ENCODE data around the gene CBY1. TPM values are rescaled to one million over a fixed set of nuclear protein-coding genes. Genes with fewer than 3 reads are reported as not detected.
"Not testable (repeated sequence)": the region's sequence is repeated elsewhere in the genome, so short reads cannot be mapped to it uniquely, and the experiment has no call there.

Gene CBY1
- 10 to 100 TPM; 22.2 to 26.2 TPM for total RNA-seq

DNA sequence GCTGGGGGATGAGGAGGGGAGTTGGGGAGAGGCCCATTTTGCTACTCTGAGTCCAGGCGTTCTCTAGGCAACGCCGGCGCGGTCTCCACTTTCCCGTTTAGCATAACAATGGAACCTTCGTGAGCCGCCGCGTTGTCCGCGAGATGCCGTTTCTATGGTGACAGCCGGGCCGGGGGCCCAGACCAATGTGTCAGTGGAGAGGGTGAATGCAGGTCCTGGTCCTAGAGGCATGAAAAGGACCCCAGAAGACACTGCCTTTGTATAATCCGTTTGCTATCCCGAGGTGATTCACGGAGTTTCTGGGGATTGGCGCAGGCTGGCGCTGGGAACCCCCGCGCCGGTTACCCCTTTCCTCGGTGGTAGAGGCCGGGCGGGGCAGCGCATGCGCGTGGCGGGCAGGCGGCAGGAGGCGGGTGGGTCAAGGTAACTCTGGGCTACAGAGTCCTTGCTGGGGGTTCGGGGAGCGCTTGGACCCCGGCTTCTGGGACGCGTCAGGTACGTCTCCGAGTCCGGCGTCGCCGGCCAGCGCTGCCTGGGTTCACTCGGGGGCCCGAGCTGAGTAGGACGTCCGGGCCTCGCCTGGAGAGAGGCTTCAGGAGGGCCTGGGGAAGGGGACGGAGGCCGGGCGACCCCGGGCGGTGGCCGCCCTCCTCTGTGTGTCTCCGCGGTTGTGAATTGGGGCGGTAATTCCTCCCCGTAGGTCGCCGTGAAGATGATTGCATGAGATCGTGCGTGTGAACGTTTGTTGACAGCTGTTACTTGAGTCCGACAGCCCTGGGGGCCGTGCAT is at the start of gene CBY1, which contains the start of gene FAM227A:
Gene CBY1 (plus strand): TSS at position 383 of the 789 bp plus-strand sequence. CDS start 11,417 bp downstream, outside the sequence.
Gene FAM227A (minus strand): TSS at position 137 of the 789 bp plus-strand sequence. CDS start 6,224 bp downstream, outside the sequence.
- ATAC-seq (replicated peaks in 1 of 2) (peak; percentile 88), DNase-seq (peak; percentile 89 to 91)
- Mint-ChIP-seq H3K4me1 (ENCODE audit: low read depth) (peaks cover 17% of the 10 kb centered on the region), H3K4me3 (peak within 1 kb of the TSS; percentile 85 to 88), H3K27ac (peak within 1 kb of the TSS; percentile 84), H3K27me3 (ENCODE audit: low read depth) (no peaks in the 10 kb centered on the region), H3K9me3 (no peaks in the 10 kb centered on the region), H3K36me3 (ENCODE audit: insufficient read depth in 2 of 2) (no peaks in the 10 kb centered on the region)

DNA sequence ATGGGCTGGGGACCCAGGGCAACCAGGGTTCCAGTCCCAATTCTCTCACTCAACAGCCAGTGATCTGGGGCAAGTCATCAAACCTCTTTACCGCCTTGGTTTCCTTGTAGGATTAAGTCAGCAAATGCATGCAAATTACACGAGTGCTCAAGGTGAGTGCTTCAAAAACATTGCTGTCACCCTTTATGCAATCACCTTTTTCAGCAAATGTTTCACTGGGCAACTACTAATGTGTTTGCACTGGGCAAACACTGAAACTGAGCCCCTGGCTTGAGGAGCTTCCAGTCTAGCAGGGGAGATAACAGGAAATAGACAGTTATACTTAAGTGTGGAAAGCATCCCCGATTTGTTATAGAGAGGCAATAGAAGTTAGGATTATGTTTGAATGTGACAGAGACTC is 48.8 kb upstream of the CBY1 start:
- no peaks in the 10 kb centered on the region for H3K27me3 Mint-ChIP-seq (ENCODE audit: low read depth)
- H3K9me3 Mint-ChIP-seq: no peaks in the 10 kb centered on the region
- no peak for ATAC-seq (replicated peaks in 1 of 2)
- H3K36me3 Mint-ChIP-seq (ENCODE audit: insufficient read depth in 2 of 2): no peaks in the 10 kb centered on the region
- no peak overlapping the region for H3K4me3 Mint-ChIP-seq
- no peaks in the 10 kb centered on the region for H3K4me1 Mint-ChIP-seq (ENCODE audit: low read depth)
- H3K27ac Mint-ChIP-seq: no peak overlapping the region
- DNase-seq: no peak

DNA sequence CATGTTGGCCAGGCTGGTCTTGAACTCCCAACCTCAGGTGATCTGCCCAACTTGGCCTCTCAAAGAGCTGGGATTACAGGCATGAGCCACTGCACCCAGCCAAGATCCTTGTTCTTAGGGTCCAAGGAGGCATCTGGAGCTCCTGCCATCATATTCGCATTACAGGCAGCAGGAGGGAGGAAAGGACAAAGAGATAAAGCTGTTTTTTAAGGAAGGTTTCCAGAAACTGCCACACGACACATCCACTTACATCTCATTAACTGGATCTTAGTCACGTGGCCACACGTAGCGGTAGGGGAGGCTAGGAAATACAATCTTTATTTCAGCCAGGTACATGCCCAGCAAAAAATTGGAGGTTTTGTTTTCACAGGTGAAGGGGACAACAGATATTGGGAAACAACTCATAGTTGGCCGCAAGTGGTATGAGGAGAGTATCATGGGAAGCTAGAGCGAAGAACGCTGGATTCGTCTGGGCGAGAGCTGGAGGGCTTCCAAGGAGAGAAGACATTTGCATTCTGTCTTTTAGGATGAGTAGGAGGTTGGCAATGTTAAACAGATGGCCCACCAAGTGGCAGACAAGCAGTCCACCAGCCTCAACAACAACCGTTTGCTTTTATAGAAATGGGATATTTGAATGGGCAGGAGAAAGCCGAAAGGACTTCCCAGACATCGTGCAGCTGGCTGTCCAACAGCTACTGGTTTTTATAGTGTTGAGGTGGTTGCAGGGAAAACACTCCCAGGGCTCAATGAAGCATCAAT is 47.3 kb upstream of the CBY1 start:
- peaks cover 6% of the 10 kb centered on the region for H3K4me1 Mint-ChIP-seq (ENCODE audit: low read depth)
- no peak overlapping the region for H3K4me3 Mint-ChIP-seq

DNA sequence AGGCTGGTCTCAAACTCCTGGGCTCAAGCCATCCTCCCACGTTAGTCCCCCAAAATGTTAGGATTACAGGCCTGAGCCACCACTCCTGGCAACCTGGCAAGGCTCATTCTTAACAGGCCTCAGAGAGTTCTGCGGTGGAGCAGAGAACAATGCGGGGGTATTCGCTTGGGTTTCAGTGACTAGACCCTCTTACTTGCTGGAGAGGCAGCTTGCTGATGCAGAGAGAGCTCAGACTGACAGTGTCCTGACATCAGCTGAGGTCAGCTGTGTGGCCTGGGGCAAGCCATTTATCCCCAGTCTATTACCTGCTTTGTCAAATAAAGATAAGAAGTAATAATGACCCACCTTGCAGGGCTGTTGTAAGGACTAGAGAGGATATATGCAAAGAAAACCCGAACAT is 46.2 kb upstream of the CBY1 start:
- ATAC-seq (replicated peaks in 1 of 2) (no peak), DNase-seq (no peak)
- no peaks in the 10 kb centered on the region for H3K36me3 Mint-ChIP-seq (ENCODE audit: insufficient read depth in 2 of 2)
- peaks cover 6% of the 10 kb centered on the region for H3K4me1 Mint-ChIP-seq (ENCODE audit: low read depth)
- no peaks in the 10 kb centered on the region for H3K9me3 Mint-ChIP-seq
- H3K27me3 Mint-ChIP-seq (ENCODE audit: low read depth): no peaks in the 10 kb centered on the region
- H3K4me3 Mint-ChIP-seq: no peak overlapping the region
- H3K27ac Mint-ChIP-seq: no peak overlapping the region

More for the DNA sequence above, 47.3 kb upstream of the CBY1 start:
- Mint-ChIP-seq H3K27me3 (ENCODE audit: low read depth) (no peaks in the 10 kb centered on the region), H3K27ac (no peak overlapping the region), H3K9me3 (no peaks in the 10 kb centered on the region), H3K36me3 (ENCODE audit: insufficient read depth in 2 of 2) (no peaks in the 10 kb centered on the region)
- ATAC-seq (replicated peaks in 1 of 2) (no peak), DNase-seq (no peak)

DNA sequence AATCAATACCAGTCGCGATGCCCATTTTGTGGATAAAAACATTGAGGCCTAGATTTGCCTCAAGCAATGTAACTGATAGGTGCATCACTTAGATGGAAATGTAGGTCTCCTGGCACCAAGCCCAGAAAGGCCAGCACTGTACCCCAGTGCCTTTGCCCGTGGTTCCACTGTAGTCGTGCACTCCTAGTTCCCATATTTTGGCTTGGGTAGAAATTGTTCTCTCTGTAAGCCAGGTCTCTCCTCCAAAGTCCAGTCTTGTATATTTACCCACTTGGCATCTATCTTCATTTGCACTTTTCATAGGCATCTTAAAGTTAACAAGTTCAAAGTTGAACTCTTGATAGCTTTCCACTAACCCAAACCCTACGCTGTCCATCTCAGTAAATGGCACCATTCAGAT is 44.9 kb upstream of the CBY1 start:
- no peak for DNase-seq
- Mint-ChIP-seq H3K27ac (no peak overlapping the region), H3K9me3 (no peaks in the 10 kb centered on the region), H3K36me3 (ENCODE audit: insufficient read depth in 2 of 2) (no peaks in the 10 kb centered on the region), H3K4me3 (no peak overlapping the region), H3K27me3 (ENCODE audit: low read depth) (no peaks in the 10 kb centered on the region), H3K4me1 (ENCODE audit: low read depth) (peaks cover 6% of the 10 kb centered on the region)
- ATAC-seq (replicated peaks in 1 of 2): no peak

DNA sequence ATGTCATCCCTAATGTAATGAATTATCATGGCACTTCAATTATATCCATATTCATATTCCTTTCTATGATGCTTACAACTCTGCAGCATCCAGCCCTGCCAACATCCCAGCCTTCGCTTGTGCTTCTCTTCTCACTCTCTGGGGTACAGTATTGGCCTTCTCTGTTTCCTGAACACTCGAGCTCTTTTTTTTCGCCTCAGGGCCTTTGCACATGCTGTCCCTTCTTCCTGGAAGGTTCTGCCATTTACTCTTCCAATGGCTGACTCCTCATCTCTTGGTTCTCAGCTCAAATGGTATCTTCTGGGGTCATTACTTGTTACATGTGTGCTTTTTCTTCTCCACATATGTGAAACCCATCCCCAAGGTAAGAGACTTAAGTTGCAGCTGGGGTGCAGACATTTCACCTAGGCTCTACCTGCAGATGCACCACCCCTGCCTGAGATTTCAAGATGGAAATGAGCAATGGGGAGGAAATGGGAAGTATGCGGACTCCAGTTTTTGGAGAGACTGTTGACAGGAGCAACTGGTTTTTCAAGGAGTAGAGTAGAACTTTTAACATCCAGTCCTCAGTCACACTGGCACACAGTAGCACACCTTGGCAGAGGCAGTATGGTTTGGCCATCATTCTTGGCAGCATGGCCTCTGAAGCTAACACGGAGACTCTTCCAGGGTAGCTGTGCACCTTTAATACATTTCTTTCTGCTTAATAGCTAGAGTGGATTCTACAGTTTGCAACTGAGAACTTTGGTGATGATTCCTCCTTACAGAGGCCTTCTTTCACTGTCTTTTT is 44.0 kb upstream of the CBY1 start:
- no peaks in the 10 kb centered on the region for H3K9me3 Mint-ChIP-seq
- DNase-seq (no peak), ATAC-seq (replicated peaks in 1 of 2) (no peak)
- H3K4me1 Mint-ChIP-seq (ENCODE audit: low read depth): peaks cover 6% of the 10 kb centered on the region
- H3K36me3 Mint-ChIP-seq (ENCODE audit: insufficient read depth in 2 of 2): no peaks in the 10 kb centered on the region
- no peak overlapping the region for H3K27ac Mint-ChIP-seq
- no peaks in the 10 kb centered on the region for H3K27me3 Mint-ChIP-seq (ENCODE audit: low read depth)
- H3K4me3 Mint-ChIP-seq: no peak overlapping the region

DNA sequence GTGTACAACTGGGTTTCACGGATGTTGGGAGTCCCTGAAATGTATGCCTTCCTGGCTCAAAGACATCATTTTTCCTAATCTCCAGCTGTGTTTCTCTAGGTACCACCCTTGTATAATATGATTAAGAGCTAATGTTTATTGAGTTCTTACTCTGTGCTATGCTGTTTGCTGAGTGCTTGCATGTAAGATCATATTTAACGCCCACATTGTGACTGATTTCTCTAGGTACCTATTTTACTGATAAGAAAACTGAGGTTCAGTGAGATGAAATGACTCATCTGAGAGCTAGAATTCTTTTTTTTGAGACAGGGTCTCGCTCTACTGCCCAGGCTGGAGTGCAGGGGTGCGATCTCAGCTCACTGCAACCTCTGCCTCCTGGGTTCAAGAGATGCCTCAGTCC is 42.9 kb upstream of the CBY1 start:
- no peaks in the 10 kb centered on the region for H3K36me3 Mint-ChIP-seq (ENCODE audit: insufficient read depth in 2 of 2)
- no peaks in the 10 kb centered on the region for H3K27me3 Mint-ChIP-seq (ENCODE audit: low read depth)
- no peaks in the 10 kb centered on the region for H3K9me3 Mint-ChIP-seq
- no peak overlapping the region for H3K4me3 Mint-ChIP-seq
- H3K27ac Mint-ChIP-seq: no peak overlapping the region
- H3K4me1 Mint-ChIP-seq (ENCODE audit: low read depth): peaks cover 6% of the 10 kb centered on the region
- ATAC-seq (replicated peaks in 1 of 2): peak; percentile 58 to 65
- DNase-seq: no peak

DNA sequence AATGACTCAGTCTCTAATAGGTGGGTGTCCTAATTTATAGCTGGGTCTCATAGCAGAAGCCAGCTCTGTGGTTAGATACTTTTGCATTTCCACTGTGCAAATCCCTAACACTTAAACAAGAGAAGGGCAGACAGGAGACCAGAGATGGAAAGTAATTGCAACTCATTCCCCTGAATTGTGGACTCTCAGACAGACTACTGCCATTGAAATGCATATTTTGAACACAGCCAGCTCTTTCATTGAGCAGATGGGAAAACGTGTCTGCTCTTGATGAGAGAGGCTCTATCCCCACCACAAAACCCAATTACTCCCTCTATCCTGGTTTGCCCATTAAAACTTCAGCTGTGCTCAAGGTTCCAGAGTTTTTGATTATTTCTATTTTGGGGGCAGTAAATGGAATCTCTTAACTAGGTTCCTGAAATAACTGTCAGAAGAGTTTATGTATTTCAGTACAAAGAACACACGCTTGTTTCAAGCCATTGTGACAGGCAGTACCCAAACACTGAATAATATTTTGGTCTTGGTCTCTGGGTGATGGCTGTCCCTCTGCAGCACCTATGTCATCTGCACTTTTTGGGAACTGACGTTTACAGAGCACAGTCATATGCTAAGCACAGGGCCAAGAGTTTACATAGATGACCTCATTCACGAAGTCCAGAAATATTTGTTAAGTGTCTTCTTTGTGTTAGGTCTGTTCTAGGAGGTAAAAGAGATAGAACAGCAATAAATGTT is 41.9 kb upstream of the CBY1 start:
- Mint-ChIP-seq H3K4me3 (no peak overlapping the region), H3K9me3 (no peaks in the 10 kb centered on the region), H3K27me3 (ENCODE audit: low read depth) (no peaks in the 10 kb centered on the region), H3K36me3 (ENCODE audit: insufficient read depth in 2 of 2) (peaks cover 0 to 3% of the 10 kb centered on the region in 2 donors), H3K4me1 (ENCODE audit: low read depth) (peaks cover 6% of the 10 kb centered on the region), H3K27ac (no peak overlapping the region)
- ATAC-seq (replicated peaks in 1 of 2) (no peak), DNase-seq (no peak)

DNA sequence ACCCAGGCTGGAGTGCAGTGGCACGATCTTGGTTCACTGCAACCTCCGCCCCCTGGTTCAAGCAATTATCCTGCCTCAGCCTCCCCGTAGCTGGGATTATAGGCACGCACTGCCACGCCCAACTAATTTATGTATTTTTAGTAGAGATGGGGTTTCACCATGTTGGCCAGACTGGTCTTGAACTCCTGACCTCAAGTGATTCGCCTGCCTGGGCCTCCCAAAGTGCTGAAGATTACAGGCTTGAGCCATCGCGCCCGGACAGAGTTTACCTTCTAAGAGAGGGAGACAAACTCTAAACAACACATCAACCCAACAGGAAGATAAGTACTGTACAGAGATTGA is 41.4 kb upstream of the CBY1 start:
- H3K9me3 Mint-ChIP-seq; H3K4me3 Mint-ChIP-seq; H3K27me3 Mint-ChIP-seq (ENCODE audit: low read depth); H3K4me1 Mint-ChIP-seq (ENCODE audit: low read depth); H3K36me3 Mint-ChIP-seq (ENCODE audit: insufficient read depth in 2 of 2); ATAC-seq (replicated peaks in 1 of 2); H3K27ac Mint-ChIP-seq; DNase-seq: not testable (repeated sequence)

DNA sequence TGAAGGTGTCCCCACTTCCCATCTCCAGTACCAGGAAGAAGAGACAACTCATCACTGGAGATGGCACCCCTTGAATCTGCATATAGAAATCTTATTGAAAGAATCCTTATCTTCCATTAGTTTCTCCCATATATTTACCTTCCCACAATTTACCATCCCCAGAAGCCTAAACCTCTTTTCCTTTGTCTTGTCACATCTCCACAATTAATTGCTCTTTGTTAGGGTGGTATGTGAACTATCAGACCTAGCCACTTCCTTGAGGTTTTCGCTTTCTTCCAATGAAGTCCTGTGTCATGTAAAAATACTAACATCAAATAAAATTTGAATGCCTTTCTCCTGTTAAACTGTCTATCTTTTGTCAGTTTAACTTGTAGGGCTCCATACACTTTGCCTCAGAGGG is 38.2 kb upstream of the CBY1 start:
- Mint-ChIP-seq H3K27ac (no peak overlapping the region), H3K27me3 (ENCODE audit: low read depth) (no peaks in the 10 kb centered on the region), H3K36me3 (ENCODE audit: insufficient read depth in 2 of 2) (peaks cover 0 to 3% of the 10 kb centered on the region in 2 donors), H3K4me3 (no peak overlapping the region), H3K9me3 (no peaks in the 10 kb centered on the region), H3K4me1 (ENCODE audit: low read depth) (peaks cover 6% of the 10 kb centered on the region)
- DNase-seq (no peak), ATAC-seq (replicated peaks in 1 of 2) (no peak)

DNA sequence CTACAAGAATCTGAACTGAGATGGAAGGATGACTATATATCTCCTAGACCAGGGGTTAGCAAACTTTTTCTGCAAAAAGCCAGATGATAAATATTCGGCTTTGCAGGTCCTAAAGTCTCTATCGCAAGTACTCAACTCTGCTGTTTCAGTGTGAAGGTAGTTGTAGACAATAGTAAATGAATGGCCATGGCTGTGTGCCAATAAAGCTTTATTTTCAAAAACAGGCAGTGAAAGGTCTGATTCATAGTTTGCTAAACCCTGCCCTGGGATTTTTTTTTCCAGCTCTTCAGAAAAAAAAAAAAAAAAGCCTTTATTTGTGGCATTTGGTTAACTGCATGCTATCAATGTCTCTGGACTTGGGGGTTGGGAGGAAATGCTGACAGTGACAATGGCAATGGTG is 37.8 kb upstream of the CBY1 start:
- no peaks in the 10 kb centered on the region for H3K27me3 Mint-ChIP-seq (ENCODE audit: low read depth)
- ATAC-seq (replicated peaks in 1 of 2): no peak

DNA sequence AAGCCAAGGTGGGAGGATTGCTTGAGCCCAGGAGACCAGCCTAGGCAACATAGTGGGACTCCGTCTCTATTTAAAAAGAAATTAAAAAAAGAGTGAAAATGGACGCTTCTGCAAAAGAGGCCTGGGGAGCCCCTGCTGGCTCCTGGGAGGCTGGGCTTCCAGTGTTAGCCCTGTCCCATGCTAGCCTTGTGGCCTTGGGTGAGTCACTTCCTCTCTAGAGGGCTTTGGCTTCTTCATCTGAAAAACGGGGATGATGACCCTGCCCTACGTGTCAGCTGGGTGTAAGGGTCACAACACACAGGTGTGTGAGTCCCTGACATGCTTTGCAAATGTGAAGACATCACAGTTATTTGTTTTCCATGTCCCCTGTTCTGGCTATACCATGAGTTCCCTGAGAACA is 33.1 kb upstream of the CBY1 start:
- Mint-ChIP-seq H3K9me3 (no peaks in the 10 kb centered on the region), H3K27ac (no peak overlapping the region), H3K36me3 (ENCODE audit: insufficient read depth in 2 of 2) (peaks cover 0 to 3% of the 10 kb centered on the region in 2 donors), H3K4me3 (no peak overlapping the region), H3K27me3 (ENCODE audit: low read depth) (no peaks in the 10 kb centered on the region), H3K4me1 (ENCODE audit: low read depth) (no peaks in the 10 kb centered on the region)
- ATAC-seq (replicated peaks in 1 of 2) (no peak), DNase-seq (no peak)

More for the DNA sequence above, 37.8 kb upstream of the CBY1 start:
- no peak for DNase-seq
- Mint-ChIP-seq H3K36me3 (ENCODE audit: insufficient read depth in 2 of 2) (peaks cover 0 to 3% of the 10 kb centered on the region in 2 donors), H3K9me3 (no peaks in the 10 kb centered on the region), H3K27ac (no peak overlapping the region), H3K4me1 (ENCODE audit: low read depth) (peaks cover 2% of the 10 kb centered on the region), H3K4me3 (no peak overlapping the region)

Measured in activated T-cell treated with anti-CD3 and anti-CD28 coated beads, Interleukin-2, amount 50 U/mL, for 72 hours (primary cell).